HEK293 (cell line): ENCODE measurements around the gene LPCAT1.
"Not testable (repeated sequence)": the region's sequence is repeated elsewhere in the genome, so short reads cannot be mapped to it uniquely, and the experiment has no call there.

Experiments
- CTCF ChIA-PET: fragments of 350-600 bp; formaldehyde crosslinking; extraction: SDS; loops from one replicate; lab custom pipeline; 2021; ENCODE audit warnings: antibody characterized with exemption; lab: Yijun Ruan, JAX
- POLR2A ChIA-PET: fragments of 300-600 bp; formaldehyde crosslinking; extraction: SDS; loops from one replicate; lab custom pipeline; 2020; ENCODE audit warnings: antibody characterized with exemption, inconsistent platforms; lab: Yijun Ruan, JAX
- H3K27ac ChIP-seq: fragments of 200-500 bp; sonication (Bioruptor generic); 2 replicates; pipeline ENCODE4 v1.5.1; 2014; ENCODE audit warnings: low read depth, low read length, control low read depth, inconsistent platforms; ENCODE audit errors: extremely low read depth
- H3K36me3 ChIP-seq, 2 experiments: fragments of 200-500 bp in 1 of 2; sonication (Bioruptor generic) in 1 of 2; 1 replicate in 1 of 2; 2 replicates in 1 of 2; pipeline ENCODE4 v1.5.1; 2014 to 2017; ENCODE audit warnings: inconsistent platforms in 2 of 2, low read length in 2 of 2; ENCODE audit not compliant: control insufficient read depth in 2 of 2, insufficient read depth in 1 of 2
- H3K4me1 ChIP-seq: fragments of 200-500 bp; sonication (Bioruptor generic); 2 replicates; pipeline ENCODE4 v1.5.1; 2014; ENCODE audit warnings: mild to moderate bottlenecking, low read length, inconsistent platforms; ENCODE audit not compliant: control insufficient read depth, insufficient read depth
- H3K4me3 ChIP-seq: 2 replicates; pipeline ENCODE4 v1.5.1; 2011; ENCODE audit warnings: low read depth, mild to moderate bottlenecking, control low read depth, low read length, moderate library complexity
- H3K9me3 ChIP-seq: fragments of 200-500 bp; sonication (Bioruptor generic); 2 replicates; pipeline ENCODE4 v1.5.1; 2014; ENCODE audit warnings: low read depth, low read length, inconsistent platforms; ENCODE audit not compliant: control insufficient read depth, insufficient read depth
- OVOL3 ChIP-seq: fragments of 450-650 bp; formaldehyde crosslinking; IDR thresholded peaks from 2 replicates; pipeline ENCODE4 v1.5.1; 2016; ENCODE audit warnings: missing biosample characterization, missing genetic modification characterization
- PRDM1 ChIP-seq: fragments of 450-650 bp; formaldehyde crosslinking; IDR thresholded peaks from 2 replicates; pipeline ENCODE4; 2016; ENCODE audit warnings: missing biosample characterization, missing genetic modification characterization
- SETDB1 ChIP-seq: IDR thresholded peaks from one replicate; pipeline ENCODE4 v1.6.1; 2017; ENCODE audit warnings: mild to moderate bottlenecking, low read length, moderate library complexity, mixed read lengths; ENCODE audit not compliant: insufficient read length
- ZBTB21 ChIP-seq: fragments of 450-650 bp; formaldehyde crosslinking; IDR thresholded peaks from 2 replicates; pipeline ENCODE4 v1.5.1; 2017; ENCODE audit warnings: missing biosample characterization, missing genetic modification characterization
- ZNF121 ChIP-seq: fragments of 450-650 bp; formaldehyde crosslinking; IDR thresholded peaks from 2 replicates; pipeline ENCODE4 v1.5.1; 2016; ENCODE audit warnings: missing biosample characterization, missing genetic modification characterization
- ZNF138 ChIP-seq: fragments of 450-650 bp; formaldehyde crosslinking; IDR thresholded peaks from 2 replicates; pipeline ENCODE4 v1.5.1; 2016; ENCODE audit warnings: missing biosample characterization, missing genetic modification characterization, borderline replicate concordance
- ZNF596 ChIP-seq: fragments of 450-650 bp; IDR thresholded peaks from 2 replicates; pipeline ENCODE4 v1.5.0; 2018; ENCODE audit warnings: missing biosample characterization, mild to moderate bottlenecking, missing genetic modification characterization, moderate library complexity
- ZNF600 ChIP-seq: fragments of 450-650 bp; formaldehyde crosslinking; IDR thresholded peaks from 2 replicates; pipeline ENCODE4 v1.5.1; 2016; ENCODE audit warnings: missing biosample characterization, missing genetic modification characterization
- ZNF626 ChIP-seq: fragments of 450-650 bp; sonication (Bioruptor Pico); formaldehyde crosslinking; IDR thresholded peaks from 2 replicates; pipeline ENCODE4 v1.5.1; 2018; ENCODE audit warnings: missing biosample characterization, missing genetic modification characterization, inconsistent platforms
- ZNF639 ChIP-seq: fragments of 450-650 bp; formaldehyde crosslinking; IDR thresholded peaks from 2 replicates; pipeline ENCODE4 v1.5.1; 2016; ENCODE audit warnings: missing biosample characterization, missing genetic modification characterization
- TF ChIP-seq, protein P1 (sequence below): fragments of 450-650 bp; formaldehyde crosslinking; IDR thresholded peaks from 2 replicates; pipeline ENCODE4 v1.5.1; 2016; ENCODE audit warnings: missing biosample characterization, missing genetic modification characterization
- TF ChIP-seq, protein P2 (sequence below): fragments of 450-650 bp; formaldehyde crosslinking; IDR thresholded peaks from 2 replicates; pipeline ENCODE4 v1.5.1; 2016; ENCODE audit warnings: missing biosample characterization, missing genetic modification characterization, borderline replicate concordance

The LPCAT1 gene

DNA sequence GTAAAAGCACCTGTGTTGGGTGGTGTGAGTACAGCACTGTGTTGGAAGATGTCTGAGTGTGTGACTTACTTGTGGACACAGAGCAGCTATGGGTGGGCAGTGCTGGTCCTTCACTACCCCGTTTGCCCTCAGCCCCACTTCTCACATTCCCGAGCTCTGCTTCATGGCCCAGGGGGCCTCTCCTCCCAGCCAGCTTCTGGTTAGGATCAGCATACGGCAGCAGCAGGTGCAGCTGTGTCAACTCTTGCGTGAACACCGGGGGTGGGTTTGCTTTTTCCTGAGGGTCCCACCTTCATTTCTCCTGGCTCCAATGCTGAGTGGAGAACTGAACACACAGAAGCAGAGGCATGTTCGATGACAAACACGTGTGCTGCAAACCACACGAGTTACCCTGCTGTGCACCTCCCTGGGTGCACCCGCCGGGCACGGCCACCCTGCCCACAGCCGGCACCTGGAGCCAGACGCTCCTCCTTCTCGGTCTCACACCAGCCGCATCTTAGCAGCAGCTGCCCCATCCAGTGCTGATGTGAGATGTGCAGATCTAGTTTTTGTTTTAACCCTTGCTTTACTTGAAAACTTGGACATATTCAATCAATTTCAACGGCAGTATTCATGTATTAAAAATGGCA lies 63.6 kb downstream of the LPCAT1 start (continued):
- TF ChIP-seq ZNF596 (tag by site-specific recombination) (no peak), ZNF138 (tag by site-specific recombination) (no peak), SETDB1 (no peak)

GRCh38 chr5:1459435-1459834 lies 64.3 kb downstream of the LPCAT1 start:
- H3K4me3 ChIP-seq, CTCF ChIA-PET, H3K27ac ChIP-seq, H3K4me1 ChIP-seq, POLR2A ChIA-PET, H3K9me3 ChIP-seq: not testable (repeated sequence)
- peaks cover 10 to 58% of the 10 kb centered on the region in 2 experiments for H3K36me3 ChIP-seq

DNA sequence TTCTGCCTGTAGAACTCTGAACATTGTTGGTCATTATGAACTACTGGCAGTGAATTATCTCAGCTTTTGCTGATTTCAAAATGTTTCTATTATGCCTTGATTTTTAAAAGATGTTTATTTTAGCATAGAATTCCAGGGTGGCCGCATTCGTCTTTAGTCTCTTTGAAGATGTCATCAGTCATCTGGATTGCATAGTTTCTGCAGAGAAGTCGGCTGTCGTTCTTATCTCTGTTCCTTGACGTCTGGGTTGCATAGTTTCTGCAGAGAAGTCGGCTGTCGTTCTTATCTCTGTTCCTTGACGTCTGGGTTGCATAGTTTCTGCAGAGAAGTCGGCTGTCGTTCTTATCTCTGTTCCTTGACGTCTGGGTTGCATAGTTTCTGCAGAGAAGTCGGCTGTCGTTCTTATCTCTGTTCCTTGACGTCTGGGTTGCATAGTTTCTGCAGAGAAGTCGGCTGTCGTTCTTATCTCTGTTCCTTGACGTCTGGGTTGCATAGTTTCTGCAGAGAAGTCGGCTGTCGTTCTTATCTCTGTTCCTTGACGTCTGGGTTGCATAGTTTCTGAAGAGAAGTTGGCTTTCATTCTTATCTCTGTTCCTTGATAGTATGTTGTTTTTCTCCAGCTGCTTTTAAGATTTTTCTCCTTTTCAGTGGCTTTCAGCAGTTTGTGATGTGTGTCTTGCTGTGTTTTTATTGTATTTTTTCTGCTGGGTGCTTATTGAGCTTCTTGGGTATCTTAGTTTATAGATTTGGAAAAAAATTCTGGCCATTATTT lies 67.5 kb downstream of the LPCAT1 start:
- TF ChIP-seq SETDB1 = peak; percentile 98
- 0 out of 2 replicates have a peak, but pooled peaks have one; percentile 36 for TF ChIP-seq ZNF626 (tag by site-specific recombination)
- TF ChIP-seq, all 188 proteins: peak for 2; not testable (repeated sequence) for 186
- H3K4me1 ChIP-seq, H3K4me3 ChIP-seq, H3K9me3 ChIP-seq, H3K27ac ChIP-seq, POLR2A ChIA-PET: not testable (repeated sequence)
- peaks cover 0 to 27% of the 10 kb centered on the region in 2 experiments; a peak in 1 of 3 replicates for H3K36me3 ChIP-seq
- CTCF ChIA-PET = interaction anchor here (0.7 to 1.4 kb wide), 3 partner anchors 12 to 287 kb away, joined by 4 read pairs; no protein-coding TSS in a partner anchor

DNA sequence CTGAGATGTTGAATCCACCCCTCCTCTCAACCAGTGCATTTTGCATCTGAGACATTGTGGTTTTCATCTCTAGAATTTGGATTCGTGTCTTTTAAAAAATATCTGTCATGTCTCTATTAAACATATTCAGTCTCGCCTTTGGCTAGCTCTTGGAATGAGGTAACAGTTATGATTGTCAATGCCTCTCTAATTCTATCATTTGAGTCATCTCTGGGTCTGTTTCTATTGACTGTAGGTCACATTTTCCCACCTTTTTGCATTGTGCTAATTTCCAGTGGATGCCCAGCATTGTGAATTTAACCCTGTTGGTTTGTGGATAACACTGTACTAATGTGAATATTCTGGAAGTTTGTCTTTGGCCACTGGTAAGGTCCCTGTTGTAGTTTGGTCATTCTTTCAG lies 70.1 kb downstream of the LPCAT1 start:
- CTCF ChIA-PET = no interaction called here
- no peaks in the 10 kb centered on the region for H3K4me1 ChIP-seq
- peak; percentile 77 for TF ChIP-seq SETDB1
- no peak for TF ChIP-seq PRDM1 (tag by site-specific recombination)
- TF ChIP-seq, all 188 proteins: peak for 1
- Histone ChIP-seq H3K9me3 (no peaks in the 10 kb centered on the region), H3K27ac (no peak overlapping the region), H3K4me3 (no peak overlapping the region), H3K36me3 (peaks cover 0 to 3% of the 10 kb centered on the region in 2 experiments; a peak in 1 of 3 replicates)
- POLR2A ChIA-PET = no interaction called here

DNA sequence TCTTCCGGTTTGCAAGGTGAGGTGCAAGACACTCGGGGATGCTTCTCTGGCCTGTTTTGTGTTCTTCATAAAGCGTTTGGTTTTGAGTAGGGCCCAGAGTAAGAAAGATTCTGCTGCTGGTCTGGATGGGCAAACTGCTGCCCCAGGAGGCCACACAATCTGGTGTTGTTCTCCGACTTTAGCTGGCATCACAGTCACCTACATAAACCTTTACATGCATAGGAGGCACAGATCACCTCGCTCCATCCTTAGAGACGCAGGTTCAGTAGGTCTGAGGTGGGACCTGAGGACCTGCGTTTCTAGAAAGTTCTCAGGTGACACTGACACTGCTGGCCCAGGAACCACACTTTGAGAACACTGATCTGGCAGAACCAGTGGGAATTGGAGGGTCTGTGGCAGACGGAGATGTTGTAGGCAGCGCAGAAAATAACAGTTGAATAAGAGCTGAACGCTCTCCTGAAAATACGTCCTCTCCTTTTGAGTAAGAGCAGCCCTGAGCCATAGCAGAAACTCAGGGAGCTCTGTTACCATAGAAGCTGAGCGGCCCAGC lies 74.6 kb downstream of the LPCAT1 start:
- ChIA-PET CTCF (interaction anchor here (0.6 to 1.5 kb wide), 2 partner anchors 69 to 281 kb away, joined by 3 to 4 read pairs; no protein-coding TSS in a partner anchor), POLR2A (no interaction called here)
- Histone ChIP-seq H3K9me3 (no peaks in the 10 kb centered on the region), H3K27ac (no peak overlapping the region), H3K36me3 (no peaks in the 10 kb centered on the region), H3K4me3 (no peak overlapping the region), H3K4me1 (peaks cover 3% of the 10 kb centered on the region; the same call in 1 of the 2 replicates)
- TF ChIP-seq ZBTB21 (tag by site-specific recombination) (no peak), OVOL3 (tag by site-specific recombination) (no peak), ZNF639 (no peak), ZNF600 (tag by site-specific recombination) (no peak), ZNF121 (no peak), SETDB1 (no peak)
- TF ChIP-seq, protein P1, sequence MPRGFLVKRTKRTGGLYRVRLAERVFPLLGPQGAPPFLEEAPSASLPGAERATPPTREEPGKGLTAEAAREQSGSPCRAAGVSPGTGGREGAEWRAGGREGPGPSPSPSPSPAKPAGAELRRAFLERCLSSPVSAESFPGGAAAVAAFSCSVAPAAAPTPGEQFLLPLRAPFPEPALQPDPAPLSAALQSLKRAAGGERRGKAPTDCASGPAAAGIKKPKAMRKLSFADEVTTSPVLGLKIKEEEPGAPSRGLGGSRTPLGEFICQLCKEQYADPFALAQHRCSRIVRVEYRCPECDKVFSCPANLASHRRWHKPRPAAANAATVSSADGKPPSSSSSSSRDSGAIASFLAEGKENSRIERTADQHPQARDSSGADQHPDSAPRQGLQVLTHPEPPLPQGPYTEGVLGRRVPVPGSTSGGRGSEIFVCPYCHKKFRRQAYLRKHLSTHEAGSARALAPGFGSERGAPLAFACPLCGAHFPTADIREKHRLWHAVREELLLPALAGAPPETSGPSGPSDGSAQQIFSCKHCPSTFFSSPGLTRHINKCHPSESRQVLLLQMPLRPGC = no peak
- TF ChIP-seq, protein P2, sequence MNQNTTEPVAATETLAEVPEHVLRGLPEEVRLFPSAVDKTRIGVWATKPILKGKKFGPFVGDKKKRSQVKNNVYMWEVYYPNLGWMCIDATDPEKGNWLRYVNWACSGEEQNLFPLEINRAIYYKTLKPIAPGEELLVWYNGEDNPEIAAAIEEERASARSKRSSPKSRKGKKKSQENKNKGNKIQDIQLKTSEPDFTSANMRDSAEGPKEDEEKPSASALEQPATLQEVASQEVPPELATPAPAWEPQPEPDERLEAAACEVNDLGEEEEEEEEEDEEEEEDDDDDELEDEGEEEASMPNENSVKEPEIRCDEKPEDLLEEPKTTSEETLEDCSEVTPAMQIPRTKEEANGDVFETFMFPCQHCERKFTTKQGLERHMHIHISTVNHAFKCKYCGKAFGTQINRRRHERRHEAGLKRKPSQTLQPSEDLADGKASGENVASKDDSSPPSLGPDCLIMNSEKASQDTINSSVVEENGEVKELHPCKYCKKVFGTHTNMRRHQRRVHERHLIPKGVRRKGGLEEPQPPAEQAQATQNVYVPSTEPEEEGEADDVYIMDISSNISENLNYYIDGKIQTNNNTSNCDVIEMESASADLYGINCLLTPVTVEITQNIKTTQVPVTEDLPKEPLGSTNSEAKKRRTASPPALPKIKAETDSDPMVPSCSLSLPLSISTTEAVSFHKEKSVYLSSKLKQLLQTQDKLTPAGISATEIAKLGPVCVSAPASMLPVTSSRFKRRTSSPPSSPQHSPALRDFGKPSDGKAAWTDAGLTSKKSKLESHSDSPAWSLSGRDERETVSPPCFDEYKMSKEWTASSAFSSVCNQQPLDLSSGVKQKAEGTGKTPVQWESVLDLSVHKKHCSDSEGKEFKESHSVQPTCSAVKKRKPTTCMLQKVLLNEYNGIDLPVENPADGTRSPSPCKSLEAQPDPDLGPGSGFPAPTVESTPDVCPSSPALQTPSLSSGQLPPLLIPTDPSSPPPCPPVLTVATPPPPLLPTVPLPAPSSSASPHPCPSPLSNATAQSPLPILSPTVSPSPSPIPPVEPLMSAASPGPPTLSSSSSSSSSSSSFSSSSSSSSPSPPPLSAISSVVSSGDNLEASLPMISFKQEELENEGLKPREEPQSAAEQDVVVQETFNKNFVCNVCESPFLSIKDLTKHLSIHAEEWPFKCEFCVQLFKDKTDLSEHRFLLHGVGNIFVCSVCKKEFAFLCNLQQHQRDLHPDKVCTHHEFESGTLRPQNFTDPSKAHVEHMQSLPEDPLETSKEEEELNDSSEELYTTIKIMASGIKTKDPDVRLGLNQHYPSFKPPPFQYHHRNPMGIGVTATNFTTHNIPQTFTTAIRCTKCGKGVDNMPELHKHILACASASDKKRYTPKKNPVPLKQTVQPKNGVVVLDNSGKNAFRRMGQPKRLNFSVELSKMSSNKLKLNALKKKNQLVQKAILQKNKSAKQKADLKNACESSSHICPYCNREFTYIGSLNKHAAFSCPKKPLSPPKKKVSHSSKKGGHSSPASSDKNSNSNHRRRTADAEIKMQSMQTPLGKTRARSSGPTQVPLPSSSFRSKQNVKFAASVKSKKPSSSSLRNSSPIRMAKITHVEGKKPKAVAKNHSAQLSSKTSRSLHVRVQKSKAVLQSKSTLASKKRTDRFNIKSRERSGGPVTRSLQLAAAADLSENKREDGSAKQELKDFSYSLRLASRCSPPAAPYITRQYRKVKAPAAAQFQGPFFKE (tag by site-specific recombination) = no peak
